HepG2 (cell line): Measurements from ENCODE around the gene TMEM132E. TPM values are rescaled to one million over a fixed set of nuclear protein-coding genes. Genes with fewer than 3 reads are reported as not detected.
A peak's percentile ranks its signal among the peaks of the same experiment; 100 is the strongest.

Source experiments
- ATAC-seq: fragments of 200-7000 bp; cut with Tn5 transposase; 3 replicates; pipeline ENCODE4 v1.9.1; 2020; ENCODE audit warnings: mild to moderate bottlenecking, moderate library complexity
- BruUV-seq: library from RNA; stranded (reverse); fragments of 400-500 nt; replicated peaks from 2 replicates; lab custom pipeline; 2021; lab: Mats Ljungman, UMichigan
- CTCF ChIA-PET: fragments of 300-600 bp; formaldehyde crosslinking; extraction: SDS; loops from one replicate; lab custom pipeline; 2021; ENCODE audit warnings: low total read pairs, inconsistent platforms, low intra/inter-chr PET ratio; lab: Yijun Ruan, JAX
- POLR2A ChIA-PET: fragments of 350-600 bp; sonication (Branson Sonifier 250); formaldehyde crosslinking; loops from one replicate; lab custom pipeline; 2020; ENCODE audit warnings: antibody characterized with exemption, inconsistent platforms; lab: Yijun Ruan, JAX
- DNase-seq: peaks from one replicate; pipeline ENCODE4 v3.0.0-alpha.2; 2015; ENCODE audit warnings: low spot score
- FAIRE-seq: peaks from 3 replicates; lab custom pipeline; 2011; peaks lifted over from hg19 to GRCh38; lab: Jason Lieb, UNC
- H2AFZ ChIP-seq: one replicate; pipeline ENCODE4 v1.6.1; 2011; ENCODE audit warnings: low read length, inconsistent platforms
- H3K27ac ChIP-seq: fragments of 300-600 bp; 3 replicates; pipeline ENCODE4 v1.8.0; 2011; ENCODE audit warnings: mixed run types, mild to moderate bottlenecking, mixed read lengths, low read length, inconsistent platforms; ENCODE audit not compliant: insufficient read depth; ENCODE audit errors: extremely low read length
- H3K27me3 ChIP-seq, 2 experiments: fragments of 200-600 bp in 1 of 2; 2 replicates in 1 of 2; 3 replicates in 1 of 2; pipeline versions ENCODE4 v1.6.0 to v1.8.0; 2011; ENCODE audit warnings: low read length in 2 of 2, mild to moderate bottlenecking in 2 of 2, moderate library complexity in 2 of 2, inconsistent platforms in 1 of 2; ENCODE audit not compliant: insufficient read depth in 2 of 2, control insufficient read depth in 1 of 2
- H3K36me3 ChIP-seq, 2 experiments: fragments of 200-600 bp in 1 of 2; replicated peaks in 1 of 2; 2 replicates in 1 of 2; 3 replicates in 1 of 2; pipeline versions ENCODE4 v1.5.1 to v1.8.0; 2011; ENCODE audit warnings: low read length in 2 of 2, inconsistent platforms in 1 of 2; ENCODE audit not compliant: insufficient read depth in 2 of 2, control insufficient read depth in 1 of 2
- H3K4me1 ChIP-seq: 2 replicates; pipeline ENCODE4 v1.5.1; 2012; ENCODE audit warnings: low read length, inconsistent platforms; ENCODE audit not compliant: insufficient read depth
- H3K4me2 ChIP-seq: 2 replicates; pipeline ENCODE4 v1.6.0; 2011; ENCODE audit warnings: low read depth, low read length, inconsistent platforms
- H3K4me3 ChIP-seq, 3 experiments: fragments of 200-600 bp in 1 of 3; sonication (generic), shearing (Covaris generic) in 1 of 3; replicated peaks in 1 of 3; 2 replicates each; pipeline ENCODE4 v1.5.1; 2011 to 2016; ENCODE audit warnings: low read length in 3 of 3, inconsistent platforms in 2 of 3, low read depth in 2 of 3, mild to moderate bottlenecking in 2 of 3, control low read depth in 1 of 3, mixed read lengths in 1 of 3; ENCODE audit not compliant: insufficient read depth in 1 of 3
- H3K79me2 ChIP-seq: one replicate; pipeline ENCODE4 v1.6.1; 2011; ENCODE audit warnings: low read length, inconsistent platforms; ENCODE audit not compliant: insufficient read depth
- H3K9ac ChIP-seq: 2 replicates; pipeline ENCODE4 v1.6.0; 2011; ENCODE audit warnings: mild to moderate bottlenecking, low read depth, low read length, inconsistent platforms; ENCODE audit not compliant: insufficient read depth
- H3K9me3 ChIP-seq: 2 replicates; pipeline ENCODE4 v1.5.1; 2012; ENCODE audit warnings: mild to moderate bottlenecking, low read length
- H4K20me1 ChIP-seq: 2 replicates; pipeline ENCODE4 v1.6.0; 2011; ENCODE audit warnings: inconsistent platforms, mild to moderate bottlenecking, low read length, moderate library complexity; ENCODE audit not compliant: insufficient read depth
- ATF7 ChIP-seq, 2 experiments: fragments of 450-650 bp in 1 of 2; sonication (generic) in 1 of 2; formaldehyde crosslinking in 1 of 2; IDR thresholded peaks; 2 replicates each; pipeline versions ENCODE4 v1.4.0 to v1.6.1; 2016 to 2020; ENCODE audit warnings: antibody characterized with exemption in 1 of 2, mild to moderate bottlenecking in 1 of 2, missing genetic modification reagents in 1 of 2
- CREB1 ChIP-seq, 2 experiments: fragments of 450-650 bp in 1 of 2; IDR thresholded peaks; 2 replicates each; pipeline ENCODE4 v1.6.1; 2016 to 2017; ENCODE audit warnings: control low read depth in 1 of 2, mild to moderate bottlenecking in 1 of 2, missing compliant biosample characterization in 1 of 2, missing genetic modification characterization in 1 of 2
- CSRNP2 ChIP-seq: sonication (generic); formaldehyde crosslinking; conservative IDR thresholded peaks from 2 replicates; pipeline ENCODE4 v1.8.0; 2022; ENCODE audit warnings: low read depth, missing genetic modification reagents
- DNMT1 ChIP-seq: sonication (generic); formaldehyde crosslinking; IDR thresholded peaks from 2 replicates; pipeline ENCODE4 v1.5.1; 2020; ENCODE audit warnings: mild to moderate bottlenecking, missing genetic modification reagents
- IRX3 ChIP-seq: sonication (generic); formaldehyde crosslinking; IDR thresholded peaks from 2 replicates; pipeline ENCODE4 v1.8.1; 2023; ENCODE audit warnings: mild to moderate bottlenecking, low read depth, missing genetic modification reagents, borderline replicate concordance
- MTF2 ChIP-seq: sonication (generic); formaldehyde crosslinking; IDR thresholded peaks from 2 replicates; pipeline ENCODE4 v1.5.0; 2020; ENCODE audit warnings: missing genetic modification reagents, borderline replicate concordance
- SKIL ChIP-seq: sonication (generic); formaldehyde crosslinking; IDR thresholded peaks from 2 replicates; pipeline ENCODE4 v1.8.0; 2022; ENCODE audit warnings: missing genetic modification reagents, mild to moderate bottlenecking, moderate library complexity, borderline replicate concordance
- SMC3 ChIP-seq: IDR thresholded peaks from 2 replicates; pipeline ENCODE4 v1.6.1; 2011; ENCODE audit warnings: low read length, improper control_type of control experiment
- TP53 ChIP-seq: sonication (generic); formaldehyde crosslinking; conservative IDR thresholded peaks from 2 replicates; pipeline ENCODE4 v1.4.0; 2020; ENCODE audit warnings: missing genetic modification reagents
- WGBS: methylation state at CpG from one replicate; pipeline ENCODE4 v1.1.6; 2017; ENCODE audit warnings: low lambda C conversion rate; 5-methylcytosine and 5-hydroxymethylcytosine counted together
- in situ Hi-C: cut with HindIII; loops from 2 replicates; pipeline ENCODE4 v1.10.0; 2017; ENCODE audit warnings: low pct_unique_long_range_greater_than_20kb; ENCODE audit not compliant: extremely low pct_ligation_motif_present
- intact Hi-C: fragments of 100-400 bp; cut with micrococcal nuclease; formaldehyde crosslinking; loops from one replicate; pipeline ENCODE4 v1.10.0; 2022; ENCODE audit not compliant: unreplicated experiment
- polyA plus RNA-seq, 8 experiments: library from polyadenylated mRNA; depleted of rRNA in 3 of 8; stranded (reverse) in 7 of 8; unstranded in 1 of 8; fragments of >200 nt; fragmentation: Illumina TruSeq in 4 of 8; extraction: Trizol in 4 of 8; gene quantifications; 2 replicates each; pipeline versions ENCODE4 v1.2.1 to v1.2.3, GENCODE V29; 2011 to 2016; ENCODE audit warnings: low read depth in 4 of 8, missing spikeins in 1 of 8, mixed read lengths in 1 of 8; ENCODE audit not compliant: insufficient read depth in 1 of 8
- total RNA-seq, 5 experiments: library from RNA; depleted of rRNA; stranded (reverse); fragments of >200 nt; fragmentation: Illumina TruSeq; extraction: Trizol; gene quantifications; 2 replicates each; pipeline ENCODE4 v1.2.3, GENCODE V29; 2016; ENCODE audit warnings: low read depth in 1 of 5

Gene TMEM132E
- total and polyA plus RNA-seq, 2 of the 13 experiments (the other 11 are each of a cell fraction or from before 2014, with no cell fraction given), result not detected

- TF ChIP-seq SKIL, result no peak
- no peak for TF ChIP-seq DNMT1 (CRISPR knock-in tag)
- TF ChIP-seq IRX3, result no peak
- TF ChIP-seq CSRNP2, result no peak
- no peak for TF ChIP-seq SMC3
Observed at GRCh38 chr17:34654881-34655276, 75.5 kb downstream of the TMEM132E start (continued).

- ChIA-PET CTCF (no interaction called here), POLR2A (no interaction called here)
- H3K36me3 ChIP-seq, result no peaks in the 10 kb centered on the region
- intact Hi-C loops, result no loop called here
- DNase-seq (no peak), ATAC-seq (no peak), FAIRE-seq (no peak)
- H3K4me1 ChIP-seq, result no peaks in the 10 kb centered on the region
- TF ChIP-seq ATF7 (IDR thresholded peaks at IDR 0.05), result peak; percentile 83
- TF ChIP-seq ATF7 (CRISPR knock-in tag; IDR thresholded peaks at IDR 0.05), result no peak
- TF ChIP-seq CREB1 (IDR thresholded peaks at IDR 0.05), result peak; percentile 88
- no peak for TF ChIP-seq CREB1 (CRISPR knock-in tag; IDR thresholded peaks at IDR 0.05)
- no peak for TF ChIP-seq MTF2 (CRISPR knock-in tag)
- TF ChIP-seq TP53 (CRISPR knock-in tag), result no peak
- no peaks in the 10 kb centered on the region; a peak in 2 of 5 replicates for H3K27me3 ChIP-seq
- WGBS, result 1% methylated on average over 4 of the region's 4 CpGs
- in situ Hi-C loops, result no loop called here
- no peak overlapping the region for H3K4me3 ChIP-seq
- H3K79me2 ChIP-seq, result no peaks in the 10 kb centered on the region
- no peaks in the 10 kb centered on the region for H4K20me1 ChIP-seq
- H2AFZ ChIP-seq, result no peak overlapping the region
- H3K4me2 ChIP-seq, result no peak overlapping the region
- BruUV-seq, result no TSS peak
- H3K27ac ChIP-seq, result no peak overlapping the region
- H3K9me3 ChIP-seq, result no peaks in the 10 kb centered on the region
- no peak overlapping the region for H3K9ac ChIP-seq
Observed at GRCh38 chr17:34656801-34657200, 77.4 kb downstream of the TMEM132E start.
